ENCODE results near the gene TRAPPC3L.

- TF ChIP-seq CTCF (IDR thresholded peaks at IDR 0.05) (no peak), ZFX (IDR thresholded peaks at IDR 0.05; ENCODE audit: borderline replicate concordance) (no peak)
Measured at GRCh38 chr6:116563830-116564229, 18.3 kb upstream of the TRAPPC3L start.
